HG03108 (cell line): ENCODE measurements around the gene LRIG1.

ENCODE experiments used
- ATAC-seq: cut with Tn5 transposase; IDR thresholded peaks from one replicate; pipeline ENCODE4 v1.9.1; 2021; ENCODE audit warnings: moderate library complexity; ENCODE audit not compliant: unreplicated experiment

The LRIG1 gene

GRCh38 chr3:66392512-66392911 lies 108.3 kb downstream of the LRIG1 start:
- ATAC-seq: no peak

- ATAC-seq: no peak
Observed at GRCh38 chr3:66390013-66390412, 110.8 kb downstream of the LRIG1 start.

- peak; percentile 38 for ATAC-seq
Observed at GRCh38 chr3:66386925-66387650, 113.7 kb downstream of the LRIG1 start.

GRCh38 chr3:66386011-66386924 lies 114.6 kb downstream of the LRIG1 start:
- ATAC-seq: peak; percentile 83

GRCh38 chr3:66385066-66385465 lies 115.8 kb downstream of the LRIG1 start:
- no peak for ATAC-seq

GRCh38 chr3:66383998-66384745 lies 116.7 kb downstream of the LRIG1 start:
- ATAC-seq: no peak

GRCh38 chr3:66383023-66383422 lies 117.8 kb downstream of the LRIG1 start:
- no peak for ATAC-seq

- ATAC-seq: no peak
Observed at GRCh38 chr3:66382142-66382541, 118.7 kb downstream of the LRIG1 start.

- no peak for ATAC-seq
Observed at GRCh38 chr3:66381626-66382025, 119.2 kb downstream of the LRIG1 start.

GRCh38 chr3:66380200-66380932 lies 120.5 kb downstream of the LRIG1 start:
- ATAC-seq: no peak

GRCh38 chr3:66379565-66379964 lies 121.3 kb downstream of the LRIG1 start:
- ATAC-seq: no peak

GRCh38 chr3:66378256-66378655 lies 122.6 kb downstream of the LRIG1 start:
- ATAC-seq: no peak

- no peak for ATAC-seq
Observed at GRCh38 chr3:66377800-66378199, 123.0 kb downstream of the LRIG1 start.

GRCh38 chr3:66376568-66376967 lies 124.3 kb downstream of the LRIG1 start:
- no peak for ATAC-seq

GRCh38 chr3:66372681-66373350 lies 128.0 kb downstream of the LRIG1 start:
- no peak for ATAC-seq

- no peak for ATAC-seq
Observed at GRCh38 chr3:66371432-66371831, 129.4 kb downstream of the LRIG1 start.

GRCh38 chr3:66370179-66370578 lies 130.6 kb downstream of the LRIG1 start:
- no peak for ATAC-seq

- no peak for ATAC-seq
Observed at GRCh38 chr3:66367979-66368378, 132.8 kb downstream of the LRIG1 start.

- no peak for ATAC-seq
Observed at GRCh38 chr3:66366747-66367146, 134.1 kb downstream of the LRIG1 start.

- no peak for ATAC-seq
Observed at GRCh38 chr3:66365080-66365479, 135.7 kb downstream of the LRIG1 start.
